Gastroesophageal sphincter (tissue), 4 donors: ENCODE results near the gene C12orf56. TPM values are rescaled to one million over a fixed set of nuclear protein-coding genes. Genes with fewer than 3 reads are reported as not detected.
"Not testable (repeated sequence)": the region's sequence is repeated elsewhere in the genome, so short reads cannot be mapped to it uniquely, and the experiment has no call there.

Experiments
- ATAC-seq: fragments of 150-250 bp; one replicate; pipeline ENCODE4 v1.9.1; 2016; ENCODE audit warnings: mild to moderate bottlenecking, moderate library complexity
- H3K27ac ChIP-seq, 4 donors: fragments of 200-600 bp; sonication (generic) in 3 of 4; 1 replicate in 3 of 4; 2 replicates in 1 of 4; pipeline ENCODE4 v1.5.1; 2016 to 2019
- H3K27me3 ChIP-seq: fragments of 200-600 bp; sonication (generic); one replicate; pipeline ENCODE4 v1.5.1; 2019
- H3K36me3 ChIP-seq, 2 donors: fragments of 200-600 bp; sonication (generic); one replicate each; pipeline ENCODE4 v1.5.1; 2019; ENCODE audit warnings: control low read depth in 1 of 2
- H3K4me1 ChIP-seq, 3 donors: fragments of 200-600 bp; sonication (generic); 1 replicate in 2 of 3; 2 replicates in 1 of 3; pipeline ENCODE4 v1.5.1; 2016 to 2019; ENCODE audit warnings: control low read depth in 2 of 3
- H3K4me3 ChIP-seq, 2 donors: fragments of 200-600 bp; sonication (generic); one replicate each; pipeline ENCODE4 v1.5.1; 2019; ENCODE audit warnings: mild to moderate bottlenecking in 1 of 2, moderate library complexity in 1 of 2
- H3K9me3 ChIP-seq, 3 donors: fragments of 200-600 bp; sonication (generic); one replicate each; pipeline ENCODE4 v1.5.1; 2017 to 2019; ENCODE audit warnings: control low read depth in 2 of 3
- CTCF ChIP-seq, 4 experiments: fragments of 200-600 bp in 2 of 4; fragments of 450-650 bp in 2 of 4; sonication (generic) in 1 of 4; IDR thresholded peaks; one replicate each; pipeline ENCODE4 v1.5.1; 2017 to 2019; ENCODE audit warnings: antibody characterized with exemption in 4 of 4, mild to moderate bottlenecking in 2 of 4, moderate library complexity in 2 of 4
- EP300 ChIP-seq: sonication (generic); formaldehyde crosslinking; IDR thresholded peaks from one replicate; pipeline ENCODE4 v1.6.1; 2017; ENCODE audit warnings: antibody characterized with exemption, mild to moderate bottlenecking
- POLR2A ChIP-seq, 2 donors: fragments of 450-650 bp; IDR thresholded peaks; one replicate each; pipeline ENCODE4 v1.6.1; 2017; ENCODE audit warnings: antibody characterized with exemption in 2 of 2, mild to moderate bottlenecking in 2 of 2, moderate library complexity in 1 of 2
- POLR2AphosphoS5 ChIP-seq: sonication (generic); formaldehyde crosslinking; IDR thresholded peaks from one replicate; pipeline ENCODE4 v1.6.1; 2017; ENCODE audit warnings: antibody characterized with exemption
- WGBS, 2 donors: methylation state at CpG; one replicate each; pipeline ENCODE4 v1.1.5; 2018; ENCODE audit warnings: low coverage in 1 of 2; 5-methylcytosine and 5-hydroxymethylcytosine counted together
- total RNA-seq, 4 donors: library from RNA; depleted of rRNA; stranded (reverse); fragments of >200 nt; gene quantifications; one replicate each; pipeline ENCODE4 v1.1.0, GENCODE V29; 2016

C12orf56 gene
- total RNA-seq, 4 donors from 2014 or later, result not detected

DNA sequence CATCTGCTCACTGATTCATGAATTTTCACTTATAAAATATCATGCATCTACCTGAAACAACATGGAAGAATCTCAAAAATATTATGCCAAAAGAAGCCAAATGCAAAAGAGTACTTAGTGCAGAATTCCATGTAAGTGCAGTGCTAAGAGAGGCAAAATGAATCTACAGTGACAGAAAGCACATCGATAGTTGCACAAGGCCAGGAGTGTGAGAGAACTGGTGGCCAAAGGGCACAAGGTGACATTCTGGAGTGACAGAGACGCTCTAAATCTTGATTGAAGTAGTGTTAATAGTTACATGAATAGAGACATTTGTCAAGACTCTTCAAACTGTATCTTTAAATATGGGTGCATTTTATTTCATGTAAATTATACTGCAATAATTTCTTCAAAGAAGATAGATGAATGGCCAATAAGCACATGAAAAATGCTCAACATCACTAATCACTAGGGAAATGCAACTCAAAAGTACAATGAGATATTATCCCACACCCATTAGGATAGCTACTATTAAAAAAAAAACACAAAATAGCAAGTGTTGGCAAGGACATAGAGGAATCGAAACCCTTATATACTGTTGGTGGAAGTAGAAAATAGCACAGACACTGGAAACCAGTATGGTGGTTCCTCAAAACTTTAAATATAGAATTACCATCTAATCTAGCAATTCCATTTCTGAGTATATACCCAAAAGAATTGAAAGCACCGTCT lies 96.7 kb downstream of the C12orf56 start:
- no peak for ATAC-seq
- no peaks in the 10 kb centered on the region for H3K36me3 ChIP-seq
- no peaks in the 10 kb centered on the region for H3K4me1 ChIP-seq
- no peak overlapping the region for H3K27ac ChIP-seq
- TF ChIP-seq EP300, result no peak
- TF ChIP-seq POLR2AphosphoS5, result no peak
- TF ChIP-seq CTCF (IDR thresholded peaks at IDR 0.05), result no peak
- no peak for TF ChIP-seq POLR2A (IDR thresholded peaks at IDR 0.05)
- H3K9me3 ChIP-seq, result no peaks in the 10 kb centered on the region
- 59 to 76% methylated on average over 4 of the region's 4 CpGs for WGBS, 2 donors
- no peaks in the 10 kb centered on the region for H3K27me3 ChIP-seq
- no peak overlapping the region for H3K4me3 ChIP-seq

GRCh38 chr12:64293174-64293573 lies 97.4 kb downstream of the C12orf56 start:
- ATAC-seq, H3K27ac ChIP-seq, H3K9me3 ChIP-seq, H3K4me3 ChIP-seq, H3K27me3 ChIP-seq, H3K36me3 ChIP-seq, H3K4me1 ChIP-seq: not testable (repeated sequence)
- WGBS, 2 donors, result 83 to 92% methylated on average over 2 to 4 of the region's 15 CpGs

- Histone ChIP-seq H3K4me3 (no peak overlapping the region), H3K4me1 (no peaks in the 10 kb centered on the region), H3K36me3 (no peaks in the 10 kb centered on the region), H3K27me3 (no peaks in the 10 kb centered on the region), H3K27ac (no peak overlapping the region), H3K9me3 (no peaks in the 10 kb centered on the region)
- ATAC-seq, result no peak
- TF ChIP-seq POLR2AphosphoS5, result no peak
- TF ChIP-seq EP300, result no peak
- TF ChIP-seq CTCF (IDR thresholded peaks at IDR 0.05), result no peak
- TF ChIP-seq POLR2A (IDR thresholded peaks at IDR 0.05), result no peak
- 50 to 76% methylated on average over 3 to 4 of the region's 4 CpGs for WGBS, 2 donors
Observed at GRCh38 chr12:64286521-64286920, 104.0 kb downstream of the C12orf56 start.

GRCh38 chr12:64284256-64284655 lies 106.3 kb downstream of the C12orf56 start:
- Histone ChIP-seq H3K27me3 (no peaks in the 10 kb centered on the region), H3K36me3 (no peaks in the 10 kb centered on the region), H3K27ac (no peak overlapping the region), H3K9me3 (no peaks in the 10 kb centered on the region), H3K4me3 (no peak overlapping the region), H3K4me1 (no peaks in the 10 kb centered on the region)
- no peak for ATAC-seq
- 73 to 100% methylated on average over 1 to 4 of the region's 4 CpGs for WGBS, 2 donors
- no peak for TF ChIP-seq EP300
- no peak for TF ChIP-seq CTCF (IDR thresholded peaks at IDR 0.05)
- no peak for TF ChIP-seq POLR2A (IDR thresholded peaks at IDR 0.05)
- TF ChIP-seq POLR2AphosphoS5, result no peak

GRCh38 chr12:64278421-64278820 lies 112.1 kb downstream of the C12orf56 start:
- Histone ChIP-seq H3K27ac (no peak overlapping the region), H3K4me3 (no peak overlapping the region), H3K9me3 (no peaks in the 10 kb centered on the region), H3K4me1 (no peaks in the 10 kb centered on the region), H3K27me3 (no peaks in the 10 kb centered on the region), H3K36me3 (no peaks in the 10 kb centered on the region)
- 89 to 96% methylated on average over 4 of the region's 4 CpGs for WGBS, 2 donors
- no peak for ATAC-seq
- TF ChIP-seq CTCF (IDR thresholded peaks at IDR 0.05) (no peak), POLR2AphosphoS5 (no peak), POLR2A (IDR thresholded peaks at IDR 0.05) (no peak), EP300 (no peak)
